Nephron progenitor cell (in vitro differentiated cells): ENCODE measurements around the gene INSM1.

Experiments used
- DNase-seq: peaks from one replicate; pipeline ENCODE4 v3.0.0; 2021
- H3K27ac Mint-ChIP-seq: 2 replicates; pipeline ENCODE4 v1.8.0; 2021; ENCODE audit warnings: mild to moderate bottlenecking, moderate library complexity, mixed read lengths
- H3K27me3 Mint-ChIP-seq: 2 replicates; pipeline ENCODE4 v1.8.0; 2021; ENCODE audit warnings: mild to moderate bottlenecking, low read depth, mixed read lengths; ENCODE audit not compliant: poor library complexity
- H3K36me3 Mint-ChIP-seq: 2 replicates; pipeline ENCODE4 v1.8.0; 2021; ENCODE audit warnings: low read depth, mixed read lengths
- H3K4me1 Mint-ChIP-seq: 2 replicates; pipeline ENCODE4 v1.8.0; 2021; ENCODE audit warnings: mixed read lengths
- H3K4me3 Mint-ChIP-seq: 2 replicates; pipeline ENCODE4 v1.8.0; 2021; ENCODE audit warnings: mild to moderate bottlenecking, moderate library complexity, mixed read lengths
- H3K9me3 Mint-ChIP-seq: 2 replicates; pipeline ENCODE4 v1.8.0; 2021; ENCODE audit warnings: mild to moderate bottlenecking, moderate library complexity, mixed read lengths
- TF ChIP-seq, protein P1 (sequence below): fragments of 200-600 bp; sonication (generic); IDR thresholded peaks from 2 replicates; pipeline ENCODE4 v1.5.0; 2021; ENCODE audit warnings: antibody characterized with exemption

The INSM1 gene

DNA sequence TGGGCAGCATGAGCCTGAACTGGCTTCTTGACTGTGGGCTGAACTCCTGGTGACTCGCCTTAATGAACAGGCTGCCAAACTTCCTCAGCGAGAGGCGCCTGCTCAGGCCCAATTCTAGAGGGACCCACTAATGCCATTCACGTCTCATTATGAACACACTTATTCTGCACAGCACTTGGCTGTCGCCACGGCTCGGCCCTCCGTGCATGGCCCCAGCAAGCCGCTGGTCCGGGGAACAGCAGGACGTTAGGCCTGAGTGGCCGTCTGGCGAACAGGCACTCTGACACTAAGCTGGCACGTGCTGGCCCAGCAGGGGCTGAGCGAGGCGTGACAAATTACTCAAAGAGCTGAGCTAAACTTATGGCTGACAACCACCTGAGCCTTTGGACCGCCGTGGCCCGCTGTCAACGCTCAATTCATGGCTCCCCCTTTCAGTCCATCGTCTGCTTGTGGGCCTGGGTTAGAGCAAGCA lies 45.9 kb downstream of the INSM1 start:
- DNase-seq: peak; percentile 47
- H3K27me3 Mint-ChIP-seq: peaks cover 42% of the 10 kb centered on the region

DNA sequence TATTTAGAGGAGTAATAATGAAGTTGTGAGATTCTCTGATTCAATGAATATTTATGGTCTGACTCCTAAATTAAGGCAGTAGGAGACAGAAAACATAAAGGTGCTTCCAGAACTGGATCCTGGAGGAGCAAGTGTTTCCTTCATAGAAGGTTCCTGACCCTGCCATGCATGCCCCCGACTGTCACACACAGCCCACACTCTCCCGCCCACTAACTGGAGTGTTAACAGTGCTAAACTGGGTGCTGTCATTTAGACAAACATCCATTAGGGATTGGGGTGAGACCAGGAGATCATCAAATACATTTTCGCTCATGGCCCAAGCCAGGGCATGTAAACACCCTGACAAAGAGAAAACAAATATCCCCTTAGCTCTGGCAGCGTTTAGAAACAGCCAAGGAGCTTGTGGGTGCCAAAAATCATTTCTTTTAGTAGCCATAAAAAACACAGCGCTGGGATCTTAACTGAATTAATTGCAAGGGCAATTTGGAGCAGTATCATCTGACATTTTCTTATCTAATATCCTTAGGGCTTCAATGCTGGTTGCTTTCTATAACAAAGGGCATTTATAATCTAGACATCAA lies 46.8 kb downstream of the INSM1 start:
- Mint-ChIP-seq H3K9me3 (no peaks in the 10 kb centered on the region), H3K27me3 (peaks cover 42% of the 10 kb centered on the region), H3K4me1 (peaks cover 49% of the 10 kb centered on the region), H3K27ac (peak overlapping the region; percentile 21), H3K4me3 (no peak overlapping the region), H3K36me3 (peaks cover 10% of the 10 kb centered on the region)
- no peak for DNase-seq
- TF ChIP-seq, protein P1, sequence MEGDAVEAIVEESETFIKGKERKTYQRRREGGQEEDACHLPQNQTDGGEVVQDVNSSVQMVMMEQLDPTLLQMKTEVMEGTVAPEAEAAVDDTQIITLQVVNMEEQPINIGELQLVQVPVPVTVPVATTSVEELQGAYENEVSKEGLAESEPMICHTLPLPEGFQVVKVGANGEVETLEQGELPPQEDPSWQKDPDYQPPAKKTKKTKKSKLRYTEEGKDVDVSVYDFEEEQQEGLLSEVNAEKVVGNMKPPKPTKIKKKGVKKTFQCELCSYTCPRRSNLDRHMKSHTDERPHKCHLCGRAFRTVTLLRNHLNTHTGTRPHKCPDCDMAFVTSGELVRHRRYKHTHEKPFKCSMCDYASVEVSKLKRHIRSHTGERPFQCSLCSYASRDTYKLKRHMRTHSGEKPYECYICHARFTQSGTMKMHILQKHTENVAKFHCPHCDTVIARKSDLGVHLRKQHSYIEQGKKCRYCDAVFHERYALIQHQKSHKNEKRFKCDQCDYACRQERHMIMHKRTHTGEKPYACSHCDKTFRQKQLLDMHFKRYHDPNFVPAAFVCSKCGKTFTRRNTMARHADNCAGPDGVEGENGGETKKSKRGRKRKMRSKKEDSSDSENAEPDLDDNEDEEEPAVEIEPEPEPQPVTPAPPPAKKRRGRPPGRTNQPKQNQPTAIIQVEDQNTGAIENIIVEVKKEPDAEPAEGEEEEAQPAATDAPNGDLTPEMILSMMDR: no peak

More for the DNA sequence above, 45.9 kb downstream of the INSM1 start:
- Mint-ChIP-seq H3K9me3 (no peaks in the 10 kb centered on the region), H3K4me1 (peaks cover 49% of the 10 kb centered on the region), H3K27ac (no peak overlapping the region), H3K4me3 (no peak overlapping the region), H3K36me3 (peaks cover 10% of the 10 kb centered on the region)
- TF ChIP-seq, protein P1: no peak

DNA sequence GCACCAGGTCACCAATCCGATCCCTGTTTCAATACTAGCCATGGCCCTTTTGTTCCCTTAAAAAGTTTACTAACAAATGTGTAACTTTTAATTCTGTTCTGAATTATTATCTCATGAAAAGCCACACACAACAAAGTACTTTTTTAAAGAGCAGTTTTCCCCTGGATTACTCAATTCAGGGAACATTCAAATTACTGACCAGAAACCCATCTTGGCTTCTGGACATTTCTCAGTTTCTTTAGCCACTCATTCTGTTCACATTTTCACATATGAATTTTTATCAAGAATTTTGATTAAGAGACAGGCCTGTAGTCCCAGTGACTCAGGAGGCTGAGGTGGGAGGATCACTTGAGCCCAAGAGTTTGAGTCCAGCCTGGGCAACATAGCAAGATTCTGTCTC lies 47.4 kb downstream of the INSM1 start:
- Mint-ChIP-seq H3K27me3 (peaks cover 43% of the 10 kb centered on the region), H3K27ac (no peak overlapping the region), H3K36me3 (peaks cover 10% of the 10 kb centered on the region), H3K9me3 (no peaks in the 10 kb centered on the region), H3K4me1 (peaks cover 49% of the 10 kb centered on the region), H3K4me3 (no peak overlapping the region)
- TF ChIP-seq, protein P1: no peak
- no peak for DNase-seq

DNA sequence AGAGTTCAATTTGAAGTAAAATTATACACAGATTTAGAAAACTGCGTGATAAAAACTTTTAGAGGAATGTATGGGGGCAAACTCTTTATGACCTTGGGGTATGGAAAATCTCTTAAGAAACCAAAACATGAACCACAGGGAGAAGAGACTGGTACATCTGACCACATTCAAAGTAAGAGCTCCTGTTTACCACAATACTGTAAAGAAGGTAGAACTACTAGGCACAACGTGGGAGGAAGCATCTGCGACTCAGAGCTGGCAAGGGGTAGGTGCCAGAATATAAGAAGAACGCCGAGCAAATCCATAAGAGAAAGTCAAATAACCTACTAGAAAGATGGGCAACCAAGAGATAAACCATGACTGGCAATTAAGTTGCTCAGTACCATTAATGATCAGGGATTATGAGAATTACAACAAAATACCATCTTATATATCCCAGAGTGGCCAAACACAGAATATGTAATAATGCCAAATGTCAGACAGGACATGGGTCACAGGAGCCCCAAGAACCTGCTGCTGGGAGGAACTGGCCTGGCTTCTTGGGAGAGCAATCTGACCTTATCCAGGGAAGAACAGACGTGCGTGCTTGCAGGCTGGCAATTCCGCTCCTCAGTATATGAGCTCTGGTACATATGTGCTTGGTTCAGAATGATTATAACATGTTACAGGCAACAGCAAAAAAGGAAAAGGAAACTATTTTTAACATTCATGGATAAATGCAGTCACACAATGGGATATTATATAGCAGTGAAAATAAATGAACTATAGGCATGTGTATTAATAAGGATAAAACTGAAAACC lies 50.2 kb downstream of the INSM1 start:
- Mint-ChIP-seq H3K27me3 (peaks cover 18% of the 10 kb centered on the region), H3K4me3 (no peak overlapping the region), H3K27ac (no peak overlapping the region), H3K36me3 (peaks cover 14% of the 10 kb centered on the region), H3K9me3 (no peaks in the 10 kb centered on the region), H3K4me1 (peaks cover 21% of the 10 kb centered on the region)
- no peak for DNase-seq
- TF ChIP-seq, protein P1: no peak
